Smooth muscle cell (in vitro differentiated cells): ENCODE measurements around the gene CAMK1D. TPM values are rescaled to one million over a fixed set of nuclear protein-coding genes. Genes with fewer than 3 reads are reported as not detected.

Experiments
- DNase-seq: peaks from one replicate; lab custom pipeline; 2025; ENCODE audit not compliant: unreplicated experiment; lab: John Stamatoyannopoulos, UW
- H2AFZ ChIP-seq: fragments of 200-600 bp; sonication (generic); 2 replicates; pipeline ENCODE4 v1.6.0; 2016; ENCODE audit warnings: antibody characterized with exemption, low read depth, mild to moderate bottlenecking
- H3F3A ChIP-seq: fragments of 200-600 bp; sonication (generic); 2 replicates; pipeline ENCODE4 v1.6.0; 2017; ENCODE audit warnings: antibody characterized with exemption, low read depth
- H3K27ac ChIP-seq: fragments of 200-600 bp; sonication (generic); 2 replicates; pipeline ENCODE4 v1.5.1; 2016; ENCODE audit warnings: low read depth, mild to moderate bottlenecking
- H3K27me3 ChIP-seq: fragments of 200-600 bp; sonication (generic); 2 replicates; pipeline ENCODE4 v1.6.1; 2016; ENCODE audit warnings: low read depth, mild to moderate bottlenecking
- H3K36me3 ChIP-seq: fragments of 200-600 bp; sonication (generic); 2 replicates; pipeline ENCODE4 v1.5.1; 2016; ENCODE audit warnings: low read depth
- H3K4me1 ChIP-seq: fragments of 200-600 bp; sonication (generic); 2 replicates; pipeline ENCODE4 v1.5.1; 2016; ENCODE audit warnings: low read depth
- H3K4me2 ChIP-seq: fragments of 200-600 bp; sonication (generic); 2 replicates; pipeline ENCODE4 v1.6.0; 2016; ENCODE audit warnings: mild to moderate bottlenecking
- H3K4me3 ChIP-seq: fragments of 200-600 bp; sonication (generic); 2 replicates; pipeline ENCODE4 v1.5.1; 2016; ENCODE audit warnings: mild to moderate bottlenecking
- H3K79me2 ChIP-seq: fragments of 200-600 bp; sonication (generic); 2 replicates; pipeline ENCODE4 v1.6.0; 2016; ENCODE audit warnings: low read depth, mild to moderate bottlenecking
- H3K9ac ChIP-seq: fragments of 200-600 bp; sonication (generic); 2 replicates; pipeline ENCODE4 v1.6.0; 2016; ENCODE audit warnings: low read depth
- H3K9me3 ChIP-seq: fragments of 200-600 bp; sonication (generic); replicated peaks from 2 replicates; pipeline ENCODE4 v1.5.1; 2016; ENCODE audit warnings: low read depth
- H4K20me1 ChIP-seq: fragments of 200-600 bp; sonication (generic); 2 replicates; pipeline ENCODE4 v1.6.0; 2016; ENCODE audit warnings: low read depth
- CTCF ChIP-seq: fragments of 200-600 bp; sonication (generic); IDR thresholded peaks from 2 replicates; pipeline ENCODE4 v1.5.1; 2017; ENCODE audit warnings: borderline replicate concordance, mild to moderate bottlenecking, antibody characterized with exemption; ENCODE audit not compliant: insufficient read depth, poor library complexity, severe bottlenecking
- WGBS: methylation state at CpG from one replicate; pipeline ENCODE4 v1.1.7; 2016; ENCODE audit warnings: low lambda C conversion rate; 5-methylcytosine and 5-hydroxymethylcytosine counted together
- polyA plus RNA-seq: library from polyadenylated mRNA; unstranded; fragments of >200 nt; fragmentation: Nextera tagmentation; extraction: Ambion mirVana; gene quantifications from 2 replicates; pipeline ENCODE4 v1.2.1, GENCODE V29; 2016
- total RNA-seq: library from RNA; depleted of rRNA; stranded (reverse); fragments of >200 nt; gene quantifications from 2 replicates; pipeline ENCODE4 v1.2.3, GENCODE V29; 2014

The CAMK1D gene
- total and polyA plus RNA-seq, 2 experiments from 2014 or later: 1.6 to 2.3 TPM

DNA sequence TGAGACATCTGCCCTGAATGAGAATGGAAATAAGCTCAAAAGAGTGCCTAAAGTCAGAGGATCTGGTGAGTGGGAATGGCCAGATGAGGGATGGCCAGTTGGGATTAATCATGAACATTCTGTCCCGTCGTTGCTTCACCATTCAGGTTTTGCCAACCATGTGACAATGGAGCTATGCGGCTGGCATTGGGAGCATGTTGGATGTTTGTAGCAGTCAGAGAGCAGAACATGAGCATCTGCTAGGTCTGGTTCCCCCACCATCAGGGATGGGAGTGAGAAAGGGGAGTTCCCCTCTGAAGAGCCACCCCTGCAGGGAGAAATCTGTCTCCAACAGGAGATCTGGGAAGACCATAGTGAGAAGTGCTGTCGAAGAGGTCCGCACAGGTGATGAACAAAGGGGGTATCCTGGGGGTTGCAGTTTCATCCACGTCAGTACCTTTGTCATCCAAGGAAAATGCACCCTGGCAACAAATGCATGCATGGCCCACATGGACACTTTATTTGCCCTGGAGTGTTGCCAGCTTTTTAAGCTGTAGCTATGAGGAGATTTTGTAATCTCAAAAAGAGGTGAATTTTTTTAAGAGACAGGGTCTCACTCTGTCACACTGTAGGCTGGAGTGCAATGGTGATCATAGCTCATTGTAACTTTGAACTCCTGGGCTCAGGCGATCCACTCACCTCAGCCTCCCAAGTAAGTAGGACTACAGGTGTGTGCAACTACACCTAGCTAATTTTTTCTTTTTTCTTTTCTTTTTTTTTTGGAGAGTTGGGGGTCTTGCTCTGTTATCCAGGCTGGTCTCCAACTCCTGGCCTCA is 190.2 kb downstream of the CAMK1D start:
- Histone ChIP-seq H3K27ac (no peak overlapping the region), H3K9ac (no peak overlapping the region), H3K9me3 (no peaks in the 10 kb centered on the region), H3F3A (no peaks in the 10 kb centered on the region), H4K20me1 (no peaks in the 10 kb centered on the region), H3K4me3 (no peak overlapping the region), H3K36me3 (no peaks in the 10 kb centered on the region), H3K27me3 (no peaks in the 10 kb centered on the region), H3K4me1 (peaks cover 6% of the 10 kb centered on the region), H3K79me2 (no peaks in the 10 kb centered on the region), H3K4me2 (no peak overlapping the region), H2AFZ (no peak overlapping the region)
- DNase-seq: no peak
- 92% methylated on average over 7 of the region's 7 CpGs for WGBS
- no peak for TF ChIP-seq CTCF

- TF ChIP-seq CTCF: no peak
- no peaks in the 10 kb centered on the region for H3F3A ChIP-seq
- no peaks in the 10 kb centered on the region for H3K79me2 ChIP-seq
- 77% methylated on average over 4 of the region's 4 CpGs for WGBS
- H3K36me3 ChIP-seq: no peaks in the 10 kb centered on the region
- no peak overlapping the region for H3K4me2 ChIP-seq
- H3K9ac ChIP-seq: no peak overlapping the region
- H3K27me3 ChIP-seq: no peaks in the 10 kb centered on the region
- no peaks in the 10 kb centered on the region for H3K9me3 ChIP-seq
- no peak overlapping the region for H3K4me3 ChIP-seq
- no peaks in the 10 kb centered on the region for H4K20me1 ChIP-seq
- no peak for DNase-seq
- no peak overlapping the region for H2AFZ ChIP-seq
- H3K27ac ChIP-seq: no peak overlapping the region
- peaks cover 6% of the 10 kb centered on the region for H3K4me1 ChIP-seq
These were observed 191.0 kb downstream of the CAMK1D start for GRCh38 chr10:12540341-12540781.

- Histone ChIP-seq H3K79me2 (no peaks in the 10 kb centered on the region), H3K27me3 (no peaks in the 10 kb centered on the region), H3K4me3 (no peak overlapping the region), H3K36me3 (no peaks in the 10 kb centered on the region), H3K27ac (no peak overlapping the region), H3F3A (no peaks in the 10 kb centered on the region), H4K20me1 (no peaks in the 10 kb centered on the region), H3K4me1 (peaks cover 6% of the 10 kb centered on the region), H3K9me3 (no peaks in the 10 kb centered on the region), H2AFZ (no peak overlapping the region), H3K9ac (no peak overlapping the region), H3K4me2 (no peak overlapping the region)
- DNase-seq: no peak
- 92% methylated on average over 11 of the region's 11 CpGs for WGBS
- no peak for TF ChIP-seq CTCF
These were observed 192.2 kb downstream of the CAMK1D start for GRCh38 chr10:12541446-12542067.
